HG02943 (cell line): ENCODE results near the gene UBE2L3.
"Not testable (repeated sequence)": the region's sequence is repeated elsewhere in the genome, so short reads cannot be mapped to it uniquely, and the experiment has no call there.

Source experiments
- ATAC-seq: cut with Tn5 transposase; IDR thresholded peaks from one replicate; pipeline ENCODE4 v1.9.1; 2021; ENCODE audit warnings: mild to moderate bottlenecking, low read depth, moderate library complexity; ENCODE audit not compliant: unreplicated experiment

The UBE2L3 gene

GRCh38 chr22:21598302-21598701 is 30.8 kb downstream of the UBE2L3 start:
- no peak for ATAC-seq

GRCh38 chr22:21599053-21599893 is 31.8 kb downstream of the UBE2L3 start:
- ATAC-seq: no peak

- no peak for ATAC-seq
Measured at GRCh38 chr22:21602579-21602978, 35.1 kb downstream of the UBE2L3 start.

GRCh38 chr22:21603973-21604372 is 36.5 kb downstream of the UBE2L3 start:
- ATAC-seq: no peak

GRCh38 chr22:21605887-21606564 is 38.5 kb downstream of the UBE2L3 start:
- no peak for ATAC-seq

- no peak for ATAC-seq
Measured at GRCh38 chr22:21606775-21607174, 39.3 kb downstream of the UBE2L3 start.

- not testable (repeated sequence) for ATAC-seq
Measured at GRCh38 chr22:21609556-21610157, 42.1 kb downstream of the UBE2L3 start.

GRCh38 chr22:21611210-21611977 is 43.9 kb downstream of the UBE2L3 start:
- ATAC-seq: no peak

- ATAC-seq: no peak
Measured at GRCh38 chr22:21612858-21613257, 45.3 kb downstream of the UBE2L3 start.

- no peak for ATAC-seq
Measured at GRCh38 chr22:21613553-21614233, 46.2 kb downstream of the UBE2L3 start.

- ATAC-seq: no peak
Measured at GRCh38 chr22:21615731-21616130, 48.2 kb downstream of the UBE2L3 start.

GRCh38 chr22:21617337-21617736 is 49.8 kb downstream of the UBE2L3 start:
- ATAC-seq: not testable (repeated sequence)

GRCh38 chr22:21621025-21621424 is 53.5 kb downstream of the UBE2L3 start:
- ATAC-seq: no peak

- ATAC-seq: no peak
Measured at GRCh38 chr22:21622011-21622918, 54.8 kb downstream of the UBE2L3 start.

GRCh38 chr22:21622919-21623647 is 55.6 kb downstream of the UBE2L3 start:
- no peak for ATAC-seq

- no peak for ATAC-seq
Measured at GRCh38 chr22:21623648-21623970, 56.1 kb downstream of the UBE2L3 start.

- ATAC-seq: no peak
Measured at GRCh38 chr22:21624120-21624879, 56.8 kb downstream of the UBE2L3 start.
